Stimulated activated CD8-positive, alpha-beta memory T cell treated with anti-CD3 and anti-CD28 coated beads, Interleukin-7, amount 100 ng/mL, for 48 hours (primary cell): ENCODE results near the gene SCN2A.
A peak's percentile ranks its signal among the peaks of the same experiment; 100 is the strongest.
"Not testable (repeated sequence)": the region's sequence is repeated elsewhere in the genome, so short reads cannot be mapped to it uniquely, and the experiment has no call there.

ENCODE experiments used
- DNase-seq, 2 donors: peaks; one replicate each; pipeline ENCODE4 v3.0.0-alpha.2; 2020; ENCODE audit warnings: low read depth in 1 of 2; ENCODE audit errors: extremely low read depth in 1 of 2

SCN2A gene

GRCh38 chr2:165311949-165312348 lies 72.7 kb downstream of the SCN2A start:
- DNase-seq = no peak

- DNase-seq = no peak
Measured at GRCh38 chr2:165312999-165313398, 73.8 kb downstream of the SCN2A start.

- DNase-seq = no peak
Measured at GRCh38 chr2:165313509-165313908, 74.3 kb downstream of the SCN2A start.

- DNase-seq = no peak
Measured at GRCh38 chr2:165328272-165328671, 89.1 kb downstream of the SCN2A start.

GRCh38 chr2:165344276-165344675 lies 105.1 kb downstream of the SCN2A start:
- not testable (repeated sequence) for DNase-seq

GRCh38 chr2:165348441-165348840 lies 109.2 kb downstream of the SCN2A start:
- DNase-seq = no peak

GRCh38 chr2:165349181-165349580 lies 110.0 kb downstream of the SCN2A start:
- DNase-seq = no peak

- DNase-seq = no peak
Measured at GRCh38 chr2:165357758-165358157, 118.5 kb downstream of the SCN2A start.

GRCh38 chr2:165361514-165361913 lies 122.3 kb downstream of the SCN2A start:
- no peak for DNase-seq

- DNase-seq = no peak
Measured at GRCh38 chr2:165369131-165369897, 130.1 kb downstream of the SCN2A start.

- no peak for DNase-seq
Measured at GRCh38 chr2:165369898-165370296, 130.7 kb downstream of the SCN2A start.

GRCh38 chr2:165371356-165371755 lies 132.1 kb downstream of the SCN2A start:
- no peak for DNase-seq

- DNase-seq = no peak
Measured at GRCh38 chr2:165373278-165374010, 134.2 kb downstream of the SCN2A start.

- DNase-seq = no peak
Measured at GRCh38 chr2:165376571-165376975, 137.4 kb downstream of the SCN2A start.

GRCh38 chr2:165382362-165382761 lies 143.1 kb downstream of the SCN2A start:
- no peak for DNase-seq

GRCh38 chr2:165390875-165391274 lies 151.7 kb downstream of the SCN2A start:
- no peak for DNase-seq

- no peak for DNase-seq
Measured at GRCh38 chr2:165391791-165392190, 152.6 kb downstream of the SCN2A start.

- DNase-seq = peak in 1 of 2 donors; percentile 4
Measured at GRCh38 chr2:165398603-165399002, 159.4 kb downstream of the SCN2A start.

- DNase-seq = no peak
Measured at GRCh38 chr2:165401285-165401852, 162.2 kb downstream of the SCN2A start.

- DNase-seq = no peak
Measured at GRCh38 chr2:165402162-165402561, 162.9 kb downstream of the SCN2A start.

GRCh38 chr2:165406173-165406572 lies 167.0 kb downstream of the SCN2A start:
- no peak for DNase-seq

- no peak for DNase-seq
Measured at GRCh38 chr2:165407466-165407865, 168.3 kb downstream of the SCN2A start.
